Lung (tissue), 16 donors: ENCODE data around the gene P2RX4. TPM values are rescaled to one million over a fixed set of nuclear protein-coding genes. Genes with fewer than 3 reads are reported as not detected.
"Not testable (repeated sequence)": the region's sequence is repeated elsewhere in the genome, so short reads cannot be mapped to it uniquely, and the experiment has no call there.

ENCODE experiments used
- ATAC-seq: fragments of 200-7000 bp; cut with Tn5 transposase; one replicate; pipeline ENCODE4 v1.9.1; 2020; ENCODE audit warnings: moderate number of reproducible peaks; ENCODE audit not compliant: insufficient read depth, low FRiP score
- DNase-seq, 3 donors: peaks; one replicate each; pipeline ENCODE4 v3.0.0-alpha.2; 2013 to 2017
- H3K27ac ChIP-seq, 2 donors: one replicate each; pipeline ENCODE4 v1.5.1; 2013; ENCODE audit warnings: mild to moderate bottlenecking in 2 of 2, moderate library complexity in 2 of 2, control low read depth in 1 of 2, inconsistent platforms in 1 of 2, low read depth in 1 of 2, low read length in 1 of 2
- H3K27me3 ChIP-seq, 3 donors: one replicate each; pipeline ENCODE4 v1.5.1; 2013; ENCODE audit warnings: low read length in 2 of 3; ENCODE audit not compliant: control insufficient read depth in 3 of 3, insufficient read depth in 3 of 3
- H3K36me3 ChIP-seq, 4 donors: one replicate each; pipeline ENCODE4 v1.5.1; 2013; ENCODE audit warnings: low read length in 4 of 4, mild to moderate bottlenecking in 1 of 4, moderate library complexity in 1 of 4; ENCODE audit not compliant: control insufficient read depth in 4 of 4, insufficient read depth in 4 of 4
- H3K4me1 ChIP-seq, 5 donors: one replicate each; pipeline ENCODE4 v1.5.1; 2013; ENCODE audit warnings: low read length in 5 of 5, mild to moderate bottlenecking in 2 of 5, moderate library complexity in 1 of 5; ENCODE audit not compliant: control insufficient read depth in 5 of 5, insufficient read depth in 5 of 5
- H3K4me3 ChIP-seq: one replicate; pipeline ENCODE4 v1.5.1; 2013; ENCODE audit warnings: mild to moderate bottlenecking, control low read depth, moderate library complexity
- H3K9ac ChIP-seq, 2 donors: one replicate each; pipeline ENCODE4 v1.5.1; 2013; ENCODE audit warnings: low read length in 2 of 2, control low read depth in 1 of 2; ENCODE audit not compliant: insufficient read depth in 1 of 2
- H3K9me3 ChIP-seq, 4 donors: one replicate each; pipeline ENCODE4 v1.5.1; 2013; ENCODE audit warnings: low read length in 3 of 4, mild to moderate bottlenecking in 1 of 4, moderate library complexity in 1 of 4; ENCODE audit not compliant: control insufficient read depth in 4 of 4, insufficient read depth in 3 of 4
- WGBS, 2 donors: extraction: QIAGEN DNeasy Blood & Tissue Kit; methylation state at CpG; one replicate each; pipeline ENCODE4 v1.1.7; 2013; 5-methylcytosine and 5-hydroxymethylcytosine counted together
- long read RNA-seq, 5 donors: transcript quantifications; one replicate each; lab custom pipeline, GENCODE V29; 2026
- polyA plus RNA-seq, 2 donors: library from polyadenylated mRNA; stranded (reverse); fragments of 200-250 nt; gene quantifications; one replicate each; pipeline ENCODE4 v1.2.1, GENCODE V29; 2013
- total RNA-seq, 2 donors: library from RNA; depleted of rRNA in 1 of 2; stranded (reverse); fragments of >200 nt in 1 of 2; gene quantifications; one replicate each; pipeline ENCODE4 v1.2.1, GENCODE V29; 2014 to 2021
- TF ChIP-seq, protein P1 (sequence below): IDR thresholded peaks from 2 replicates; pipeline ENCODE4 v1.5.1; 2012; ENCODE audit warnings: mild to moderate bottlenecking; ENCODE audit errors: control extremely low read depth, extremely low read depth
- donor health status: control.
- donor health status: control.
- donor health status: Bipolar disorder and iron deficiency.
- donor health status: healthy.
- donor health status: DM: yes; HTN: yes; CAD: no.

P2RX4 gene, protein sequence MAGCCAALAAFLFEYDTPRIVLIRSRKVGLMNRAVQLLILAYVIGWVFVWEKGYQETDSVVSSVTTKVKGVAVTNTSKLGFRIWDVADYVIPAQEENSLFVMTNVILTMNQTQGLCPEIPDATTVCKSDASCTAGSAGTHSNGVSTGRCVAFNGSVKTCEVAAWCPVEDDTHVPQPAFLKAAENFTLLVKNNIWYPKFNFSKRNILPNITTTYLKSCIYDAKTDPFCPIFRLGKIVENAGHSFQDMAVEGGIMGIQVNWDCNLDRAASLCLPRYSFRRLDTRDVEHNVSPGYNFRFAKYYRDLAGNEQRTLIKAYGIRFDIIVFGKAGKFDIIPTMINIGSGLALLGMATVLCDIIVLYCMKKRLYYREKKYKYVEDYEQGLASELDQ
- total RNA-seq, result 10 to 100 TPM; 38.7 to 60.4 TPM
- polyA plus RNA-seq, result 10 to 100 TPM; 29.5 to 54.1 TPM
- long read RNA-seq, donor 1, transcript P2RX4-202 (12 exons, 2,032 nt), result major isoform, 10 of 11 reads
- long read RNA-seq, donor 1, partial matches to known transcripts, result 0 of 11 reads
- long read RNA-seq, donor 1, other reads (novel, unspliced or antisense), result 0 of 11 reads
- long read RNA-seq, donor 2, partial matches to known transcripts, result 0 of 2 reads
- long read RNA-seq, donor 2, other reads (novel, unspliced or antisense), result 0 of 2 reads
- long read RNA-seq, donor 3, partial matches to known transcripts, result 0 of 4 reads
- long read RNA-seq, donor 3, other reads (novel, unspliced or antisense), result 0 of 4 reads
- long read RNA-seq, donor 4, result 0 reads
- long read RNA-seq, donor 5, transcript P2RX4-202 (12 exons, 2,032 nt), result major isoform, 10 of 11 reads
- long read RNA-seq, donor 5, partial matches to known transcripts, result 0 of 11 reads
- long read RNA-seq, donor 5, other reads (novel, unspliced or antisense), result 0 of 11 reads

DNA sequence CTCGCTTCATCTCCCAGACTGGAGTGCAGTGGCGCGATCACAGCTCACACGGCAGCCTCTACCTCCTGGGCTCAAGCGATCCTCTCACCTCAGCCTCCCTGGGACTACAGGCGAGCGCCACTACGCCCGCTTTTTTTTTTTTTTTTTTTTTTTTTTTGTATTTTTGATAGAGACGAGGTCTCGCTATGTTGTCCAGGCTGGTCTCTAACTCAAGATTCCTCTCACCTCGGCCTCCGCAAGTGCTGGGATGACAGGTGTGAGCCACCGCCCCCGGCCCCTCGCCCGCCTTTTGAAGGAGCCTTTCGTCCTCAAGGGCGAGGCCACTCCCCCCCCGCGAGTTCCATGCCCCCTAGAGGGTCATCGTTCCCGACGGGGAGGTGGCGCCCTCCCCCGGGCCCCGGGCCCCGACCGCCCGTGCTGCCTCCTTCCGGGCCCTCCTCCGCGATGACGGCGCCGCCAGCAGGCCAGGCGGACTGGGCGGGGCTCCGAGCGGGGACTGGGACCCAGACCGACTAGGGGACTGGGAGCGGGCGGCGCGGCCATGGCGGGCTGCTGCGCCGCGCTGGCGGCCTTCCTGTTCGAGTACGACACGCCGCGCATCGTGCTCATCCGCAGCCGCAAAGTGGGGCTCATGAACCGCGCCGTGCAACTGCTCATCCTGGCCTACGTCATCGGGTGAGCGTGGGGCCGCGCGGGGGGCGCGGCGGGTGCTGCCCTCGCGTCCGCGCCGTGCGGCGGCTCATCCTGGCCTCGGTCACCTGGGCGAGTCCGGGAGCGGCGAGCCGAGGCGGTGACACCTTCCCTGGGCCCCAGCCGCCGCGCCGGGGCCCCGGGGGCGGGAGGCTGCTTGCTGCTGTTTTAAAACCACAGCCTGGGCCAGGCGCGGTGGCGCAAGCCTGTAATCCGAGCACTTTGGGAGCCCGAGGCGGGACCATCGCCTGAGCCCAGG lies at the start of gene P2RX4:
P2RX4 (plus strand) TSS at position 506 of the 949 bp plus-strand sequence; CDS start at position 542, 36 bp downstream.
- TF ChIP-seq, protein P1, sequence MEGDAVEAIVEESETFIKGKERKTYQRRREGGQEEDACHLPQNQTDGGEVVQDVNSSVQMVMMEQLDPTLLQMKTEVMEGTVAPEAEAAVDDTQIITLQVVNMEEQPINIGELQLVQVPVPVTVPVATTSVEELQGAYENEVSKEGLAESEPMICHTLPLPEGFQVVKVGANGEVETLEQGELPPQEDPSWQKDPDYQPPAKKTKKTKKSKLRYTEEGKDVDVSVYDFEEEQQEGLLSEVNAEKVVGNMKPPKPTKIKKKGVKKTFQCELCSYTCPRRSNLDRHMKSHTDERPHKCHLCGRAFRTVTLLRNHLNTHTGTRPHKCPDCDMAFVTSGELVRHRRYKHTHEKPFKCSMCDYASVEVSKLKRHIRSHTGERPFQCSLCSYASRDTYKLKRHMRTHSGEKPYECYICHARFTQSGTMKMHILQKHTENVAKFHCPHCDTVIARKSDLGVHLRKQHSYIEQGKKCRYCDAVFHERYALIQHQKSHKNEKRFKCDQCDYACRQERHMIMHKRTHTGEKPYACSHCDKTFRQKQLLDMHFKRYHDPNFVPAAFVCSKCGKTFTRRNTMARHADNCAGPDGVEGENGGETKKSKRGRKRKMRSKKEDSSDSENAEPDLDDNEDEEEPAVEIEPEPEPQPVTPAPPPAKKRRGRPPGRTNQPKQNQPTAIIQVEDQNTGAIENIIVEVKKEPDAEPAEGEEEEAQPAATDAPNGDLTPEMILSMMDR, result no peak
- peak; percentile 84 to 88 (median 84) for DNase-seq
- peak; percentile 90 for ATAC-seq
- H3K36me3 ChIP-seq, result no peaks in the 10 kb centered on the region
- no peaks in the 10 kb centered on the region for H3K27me3 ChIP-seq
- H3K27ac ChIP-seq, result peak within 1 kb of the TSS; percentile 80 to 93
- peak within 1 kb of the TSS; percentile 60 for H3K4me3 ChIP-seq
- peak within 1 kb of the TSS; percentile 86 to 89 for H3K9ac ChIP-seq
- H3K4me1 ChIP-seq, result peaks cover 0 to 9% (median 2%) of the 10 kb centered on the region in 5 donors
- H3K9me3 ChIP-seq, result no peaks in the 10 kb centered on the region
- WGBS, 2 donors, result 8 to 9% methylated on average over 95 to 97 of the region's 97 CpGs

DNA sequence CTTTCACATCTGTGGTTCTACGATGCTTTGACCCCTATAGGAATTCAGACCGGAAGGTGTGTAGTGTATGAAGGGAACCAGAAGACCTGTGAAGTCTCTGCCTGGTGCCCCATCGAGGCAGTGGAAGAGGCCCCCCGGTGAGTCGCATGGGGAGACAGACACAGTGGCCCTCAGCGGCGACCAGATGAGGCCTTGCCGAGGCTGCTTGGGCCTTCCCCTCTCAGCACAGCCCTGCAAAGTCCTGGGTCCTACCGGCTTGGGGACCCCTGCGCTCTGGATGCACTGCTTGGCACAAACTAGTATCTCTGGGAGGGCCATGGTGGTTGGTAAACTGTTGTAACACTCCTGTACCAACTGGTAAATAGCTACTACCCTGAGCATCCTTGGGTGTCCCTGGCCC lies 47.5 kb upstream of the P2RX4 start:
- DNase-seq (no peak), ATAC-seq (no peak)
- TF ChIP-seq, protein P1, result no peak

DNA sequence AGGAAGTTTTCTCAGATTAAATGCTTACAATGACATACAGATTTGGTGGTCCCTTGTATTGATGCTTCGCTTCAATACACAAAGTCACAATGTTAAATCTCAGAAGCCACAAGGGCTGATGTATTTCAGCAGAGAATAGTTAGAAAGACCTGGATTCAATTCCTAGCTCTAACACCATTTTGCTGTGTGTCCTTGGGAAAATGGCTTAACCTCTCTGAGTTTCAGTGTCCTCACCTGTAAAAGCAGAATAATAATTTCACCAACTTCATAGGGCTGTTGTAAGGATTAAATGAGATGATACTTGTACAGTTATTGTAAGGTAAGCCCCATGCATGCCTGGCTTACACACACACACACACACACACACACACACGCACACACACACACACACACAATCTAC lies 46.9 kb upstream of the P2RX4 start:
- Histone ChIP-seq H3K4me1 (no peaks in the 10 kb centered on the region), H3K9me3 (peaks cover 0 to 3% (median 0%) of the 10 kb centered on the region in 4 donors), H3K9ac (no peak overlapping the region), H3K4me3 (no peak overlapping the region), H3K36me3 (peaks cover 0 to 13% (median 0%) of the 10 kb centered on the region in 4 donors), H3K27ac (no peak overlapping the region), H3K27me3 (no peaks in the 10 kb centered on the region)
- TF ChIP-seq, protein P1, result no peak
- 73 to 94% methylated on average over 2 of the region's 2 CpGs for WGBS, 2 donors
- ATAC-seq (no peak), DNase-seq (no peak)

More for the DNA sequence above, 47.5 kb upstream of the P2RX4 start:
- Histone ChIP-seq H3K9ac (no peak overlapping the region), H3K4me3 (no peak overlapping the region), H3K27me3 (no peaks in the 10 kb centered on the region), H3K9me3 (peaks cover 0 to 5% (median 0%) of the 10 kb centered on the region in 4 donors), H3K27ac (no peak overlapping the region), H3K4me1 (no peaks in the 10 kb centered on the region), H3K36me3 (peaks cover 0 to 13% (median 0%) of the 10 kb centered on the region in 4 donors)
- WGBS, 2 donors, result 89 to 98% methylated on average over 10 of the region's 10 CpGs

DNA sequence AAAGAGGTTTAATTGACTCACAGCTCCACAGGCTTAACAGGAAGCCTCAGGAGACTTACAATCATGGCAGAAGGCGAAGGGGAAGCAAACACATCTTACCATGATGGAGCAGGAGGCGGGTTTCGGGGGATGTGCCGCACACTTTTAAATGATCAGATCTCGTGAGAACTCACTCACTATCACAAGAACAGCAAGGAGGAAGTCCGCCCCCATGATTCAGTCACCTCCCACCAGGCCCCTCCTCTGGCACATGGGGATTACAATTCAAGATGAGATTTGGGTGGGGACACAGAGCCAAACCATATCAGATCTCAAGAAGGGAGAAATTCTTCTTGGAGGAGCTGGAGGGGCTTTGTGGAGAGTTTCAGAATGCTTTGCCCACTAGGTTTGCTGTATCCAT lies 45.1 kb upstream of the P2RX4 start:
- DNase-seq, H3K27ac ChIP-seq, H3K9ac ChIP-seq, H3K9me3 ChIP-seq, H3K4me1 ChIP-seq, H3K27me3 ChIP-seq, ATAC-seq, H3K4me3 ChIP-seq: not testable (repeated sequence)
- WGBS, 2 donors, result 95 to 97% methylated on average over 6 of the region's 6 CpGs
- H3K36me3 ChIP-seq, result peaks cover 0 to 13% (median 0%) of the 10 kb centered on the region in 4 donors
